SU-DHL-6 (cell line): ENCODE results near the gene ERC1.

Source experiments
- CTCF ChIP-seq: fragments of 200-600 bp; sonication (generic); IDR thresholded peaks from one replicate; pipeline ENCODE4 v1.5.1; 2017; ENCODE audit warnings: antibody characterized with exemption, mild to moderate bottlenecking, low read length, moderate library complexity; ENCODE audit not compliant: insufficient read depth, poor library complexity, severe bottlenecking
- EZH2phosphoT487 ChIP-seq: fragments of 200-600 bp; sonication (generic), shearing (Covaris generic); conservative IDR thresholded peaks from 2 replicates; pipeline ENCODE4 v1.6.1; 2018; ENCODE audit warnings: mild to moderate bottlenecking, antibody characterized with exemption, low read length, moderate library complexity, mixed read lengths

- TF ChIP-seq CTCF (no peak), EZH2phosphoT487 (no peak)
These were observed 448.7 kb downstream of the ERC1 start for GRCh38 chr12:1439687-1440086.
